HG02885 (cell line): ENCODE measurements around the gene MED12L.

Experiments
- ATAC-seq: cut with Tn5 transposase; IDR thresholded peaks from one replicate; pipeline ENCODE4 v1.9.1; 2021; ENCODE audit warnings: mild to moderate bottlenecking; ENCODE audit not compliant: unreplicated experiment, poor library complexity

Gene MED12L

DNA sequence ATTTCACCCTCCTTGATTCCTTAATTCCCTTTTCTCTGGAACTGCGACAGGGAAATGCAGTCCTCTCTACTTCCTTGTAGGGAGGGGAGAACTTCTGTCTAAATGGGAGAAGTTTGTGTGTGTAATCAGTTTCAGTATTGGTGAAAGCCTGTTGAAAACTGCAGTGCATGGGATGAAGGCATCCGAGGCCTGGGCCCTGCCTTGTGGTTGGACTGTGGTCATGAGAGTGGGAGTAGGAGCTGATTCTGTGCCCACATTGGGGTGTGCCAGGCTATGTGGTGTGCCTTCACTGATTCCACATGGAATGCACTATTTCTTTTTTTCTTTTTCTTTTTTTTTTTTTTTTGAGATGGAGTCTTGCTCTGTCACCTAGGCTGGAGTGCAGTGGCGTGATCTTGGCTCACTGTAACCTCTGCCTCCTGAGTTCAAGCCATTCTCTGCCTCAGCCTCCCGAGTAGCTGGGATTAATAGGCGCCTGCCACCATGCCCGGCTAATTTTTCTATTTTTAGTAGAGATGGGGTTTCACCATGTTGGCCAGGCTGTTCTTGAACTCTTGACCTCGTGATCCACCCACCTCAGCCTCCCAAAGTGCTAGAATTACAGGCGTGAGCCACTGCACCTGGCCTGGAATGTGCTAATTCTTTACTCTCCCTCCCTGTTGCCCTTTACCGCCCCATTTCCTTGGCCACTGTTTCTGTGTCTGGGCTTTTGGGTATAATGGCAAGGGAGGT, 84.7 kb downstream of the MED12L start:
- ATAC-seq: peak; percentile 43

DNA sequence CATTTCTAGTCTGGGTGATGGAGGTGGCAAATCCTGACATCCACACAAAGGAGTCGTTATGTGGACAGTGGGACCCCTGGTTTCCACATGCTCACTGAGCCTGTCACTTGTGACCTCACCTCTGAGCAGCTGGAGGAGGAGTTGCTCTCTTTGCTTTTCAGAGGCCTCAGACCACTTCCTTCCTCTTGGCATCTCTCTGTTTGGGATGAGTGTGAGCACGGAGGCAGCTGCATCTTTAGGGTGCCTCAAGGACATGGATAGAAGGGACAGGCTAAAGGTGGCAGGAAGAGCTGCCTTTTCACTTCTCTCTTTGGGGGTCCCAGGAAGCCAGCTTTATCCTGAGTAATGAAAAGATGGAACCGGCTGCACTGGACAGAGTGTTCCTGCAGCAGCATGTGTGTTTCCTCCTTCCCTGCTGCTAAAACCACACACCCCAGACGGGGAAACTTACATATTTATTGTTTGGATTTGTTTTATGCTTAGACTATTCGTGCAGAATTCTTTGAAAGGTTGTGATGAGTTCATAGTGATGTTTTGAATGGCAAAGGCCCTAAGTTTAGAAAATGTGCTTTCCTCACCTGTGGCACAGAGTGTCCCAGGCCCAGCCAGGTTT, 85.8 kb downstream of the MED12L start:
- peak; percentile 68 for ATAC-seq

DNA sequence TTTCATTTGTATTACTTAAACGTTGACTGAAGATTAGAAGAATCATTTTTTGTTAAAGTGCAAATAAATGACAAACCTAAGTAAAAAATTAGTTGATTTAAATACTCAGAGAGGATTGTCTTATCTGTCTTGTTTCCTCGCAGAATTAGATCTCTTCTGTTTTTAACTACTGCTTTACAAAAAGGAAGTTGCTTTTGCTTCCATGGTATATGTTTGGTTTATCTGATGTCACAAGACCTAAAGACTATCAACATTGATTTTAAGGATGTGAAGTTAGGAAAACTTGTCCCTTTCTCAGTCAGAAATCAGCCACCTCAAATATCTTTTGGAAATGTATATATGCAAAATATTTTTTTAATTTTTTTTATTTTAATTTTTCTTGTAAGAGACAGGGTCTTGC, 88.9 kb downstream of the MED12L start:
- ATAC-seq: no peak

DNA sequence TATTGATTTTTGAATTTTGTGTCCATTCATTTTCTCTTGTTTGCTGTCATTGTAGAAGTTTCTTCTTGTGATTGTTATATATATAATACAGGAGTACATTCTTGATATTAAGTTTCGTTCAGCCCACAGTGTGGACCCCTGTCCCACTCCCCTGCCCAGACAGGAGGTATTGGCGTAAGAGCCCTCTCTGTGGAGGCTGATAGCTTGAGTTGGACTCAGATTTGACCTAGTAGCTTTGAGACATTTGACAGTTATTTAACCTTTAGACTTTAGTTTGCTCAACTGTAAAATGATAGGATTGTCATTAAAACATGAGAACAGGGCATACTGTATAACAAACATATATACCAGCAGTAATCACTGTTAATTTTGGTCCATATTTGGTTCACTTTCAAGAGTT, 90.5 kb downstream of the MED12L start:
- ATAC-seq: no peak

DNA sequence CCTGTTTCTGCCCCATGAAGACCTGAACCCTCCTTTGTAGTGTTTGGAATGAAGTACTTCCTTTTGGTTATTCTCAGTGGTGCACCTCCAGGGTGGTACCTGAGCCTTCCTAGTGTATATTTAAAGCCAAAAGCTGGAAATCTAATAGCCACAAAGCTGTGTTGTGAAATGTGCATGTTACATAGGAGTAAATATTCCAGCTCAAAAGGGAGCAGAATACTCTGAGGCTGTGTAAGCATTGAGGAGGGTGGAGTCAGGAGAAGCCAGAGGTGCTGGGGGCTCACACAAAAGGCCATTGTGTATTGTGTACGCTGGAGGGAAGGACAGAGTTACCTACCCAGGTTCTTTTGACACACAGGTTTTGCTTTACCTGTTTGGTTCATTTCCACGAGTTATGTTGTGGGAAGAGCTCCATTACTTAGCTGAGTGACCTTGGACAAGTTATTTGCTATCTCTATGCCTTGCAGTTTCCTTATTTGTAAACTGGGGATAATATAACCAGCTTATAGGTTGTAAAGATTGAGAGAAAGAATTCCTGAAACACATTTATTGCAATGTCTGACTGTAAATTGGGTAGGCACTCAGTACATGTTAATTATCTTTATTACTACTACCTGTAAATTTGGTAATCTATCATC, 92.9 kb downstream of the MED12L start:
- no peak for ATAC-seq

DNA sequence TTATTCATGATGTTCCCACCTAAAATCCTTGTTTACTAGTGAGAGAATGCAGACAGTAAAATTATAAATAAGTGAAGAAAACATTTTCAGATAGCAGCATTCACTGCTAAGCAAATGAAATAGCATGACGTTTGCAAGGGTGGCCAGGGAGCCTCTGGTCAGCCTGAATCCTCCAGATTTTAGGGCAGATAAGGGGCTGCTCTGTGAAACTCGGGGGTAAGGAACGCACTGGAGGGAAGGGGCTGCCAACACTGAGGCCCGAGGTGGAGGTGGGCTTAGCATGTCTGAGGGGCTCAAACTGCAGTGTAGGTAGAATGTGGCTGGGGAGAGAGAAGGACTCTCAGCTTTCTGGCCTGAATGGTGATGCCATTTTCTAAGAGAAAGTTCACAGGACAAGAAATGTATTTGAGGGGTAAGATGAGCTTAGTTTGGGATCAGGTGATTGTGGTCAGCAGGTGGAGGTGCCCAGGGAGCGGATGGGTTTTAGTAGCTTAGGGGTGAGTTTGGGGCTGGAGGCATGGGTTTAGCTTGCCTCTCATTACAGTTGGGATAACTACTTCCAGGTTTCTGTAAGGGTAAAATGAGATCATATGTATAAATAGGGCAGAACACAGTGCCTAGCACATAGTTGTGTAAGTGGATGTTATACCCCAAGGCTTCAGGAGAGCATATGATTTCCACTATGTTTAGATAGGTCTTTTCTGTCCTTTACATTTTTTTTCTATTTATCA, 97.0 kb downstream of the MED12L start:
- no peak for ATAC-seq

DNA sequence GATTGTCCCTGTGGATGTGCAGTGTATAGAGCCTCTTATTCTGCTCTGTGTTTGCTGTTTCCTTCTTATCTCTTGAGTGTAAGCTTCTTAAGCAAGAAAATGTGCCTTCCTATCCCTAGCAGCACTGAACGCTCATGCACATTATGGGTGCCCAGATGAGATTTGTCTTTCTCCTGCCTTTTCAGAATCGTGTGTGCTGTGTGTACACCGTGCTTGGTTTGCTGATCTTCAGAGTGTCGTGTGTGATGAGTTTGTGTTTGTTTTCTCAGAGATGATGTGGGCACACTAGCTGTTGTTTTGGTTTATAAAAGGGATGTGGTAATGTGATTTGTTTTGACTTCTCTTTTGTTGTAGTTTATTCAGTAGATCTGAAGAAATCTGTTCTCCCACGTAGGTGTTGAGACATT, 97.8 kb downstream of the MED12L start:
- no peak for ATAC-seq

DNA sequence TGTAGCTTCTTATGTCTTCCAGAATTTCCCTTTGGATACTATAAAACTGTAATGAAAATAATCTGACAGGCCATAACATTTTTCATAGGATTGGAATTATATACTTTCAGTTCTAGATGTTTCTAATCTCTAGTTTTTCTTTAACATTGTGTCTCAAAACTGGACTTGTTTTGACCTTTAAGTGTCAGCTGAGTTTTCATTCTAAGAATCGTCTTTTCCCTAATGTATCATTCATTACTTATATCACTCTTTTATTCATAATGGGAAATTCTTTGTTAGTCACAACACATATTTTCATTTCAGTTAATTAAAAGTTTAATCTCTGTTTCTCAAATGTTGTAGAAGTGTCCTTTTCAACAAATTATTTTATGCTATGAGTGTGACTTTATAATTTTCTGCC, 105.6 kb downstream of the MED12L start:
- ATAC-seq: no peak

DNA sequence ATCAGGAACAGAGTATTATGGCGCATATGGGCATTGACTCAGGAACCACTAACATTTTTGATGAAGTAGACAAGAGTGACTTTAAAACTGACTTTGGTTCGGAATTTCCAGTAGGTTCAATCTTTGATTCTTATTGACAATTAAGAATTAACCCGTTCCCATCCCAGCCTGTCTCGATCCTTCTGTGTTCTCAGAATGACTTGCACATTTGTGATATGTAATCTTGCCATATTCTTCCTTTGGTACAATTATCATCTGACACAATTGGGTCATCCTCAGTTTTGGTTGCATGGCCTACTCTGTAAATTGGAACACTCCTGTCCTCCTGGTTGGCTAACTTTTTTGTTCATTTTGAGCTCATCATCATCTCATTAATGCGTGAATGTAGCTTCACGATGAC, 107.1 kb downstream of the MED12L start:
- ATAC-seq: no peak

DNA sequence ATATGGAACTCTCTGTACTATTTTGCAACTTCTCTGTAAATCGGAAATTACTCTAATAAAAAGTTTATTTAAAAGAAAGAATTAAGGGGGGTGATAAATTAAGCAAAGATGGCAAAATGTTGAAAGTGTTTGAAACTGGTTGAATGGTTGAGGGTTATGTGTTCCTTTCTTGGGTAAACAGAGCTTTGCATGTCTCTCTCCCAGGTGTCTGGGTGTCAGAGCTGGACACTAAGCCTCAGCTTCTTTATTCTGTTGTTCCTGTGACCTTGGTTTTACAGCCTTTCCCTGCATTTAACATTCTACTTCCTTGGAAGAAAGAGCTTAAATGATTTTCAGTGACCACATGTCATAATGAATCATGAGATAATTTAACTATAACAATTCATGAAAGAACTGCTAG, 110.4 kb downstream of the MED12L start:
- no peak for ATAC-seq

DNA sequence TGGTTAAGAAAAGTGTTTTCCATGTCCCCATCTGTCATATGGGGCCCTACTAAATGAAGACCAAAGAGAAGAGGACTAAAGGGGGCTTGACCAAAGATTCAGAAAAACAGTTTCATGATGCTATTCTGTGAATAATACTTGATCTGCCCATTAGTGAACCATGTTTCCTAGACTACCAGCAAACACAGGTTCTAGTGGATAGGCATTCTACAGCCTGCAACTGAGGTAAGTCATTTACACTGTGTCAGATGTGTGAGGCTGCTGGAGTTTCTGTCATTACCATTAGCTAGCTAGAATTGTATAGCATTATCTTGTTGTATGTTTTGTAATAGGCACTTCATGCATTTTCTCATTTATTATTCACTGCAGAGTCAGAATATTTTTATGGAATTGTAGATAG, 111.0 kb downstream of the MED12L start:
- ATAC-seq: no peak

DNA sequence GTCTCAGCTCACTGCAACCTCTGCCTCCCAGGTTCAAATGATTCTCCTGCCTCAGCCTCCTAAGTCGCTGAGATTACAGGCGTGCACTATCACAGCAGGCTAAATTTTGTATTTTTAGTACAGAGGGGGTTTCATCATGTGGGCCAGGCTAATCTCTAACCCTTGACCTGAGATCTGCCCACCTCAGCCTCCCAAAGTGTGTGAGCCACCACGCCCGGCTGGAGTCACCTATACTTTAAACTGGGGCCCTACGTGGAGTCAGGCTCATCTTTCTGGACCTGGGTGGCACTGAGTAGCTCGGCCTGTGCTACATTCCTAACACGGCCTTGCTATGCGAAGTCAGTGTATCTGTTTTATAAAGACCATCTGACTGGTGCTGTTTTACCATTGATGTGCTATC, 111.8 kb downstream of the MED12L start:
- ATAC-seq: no peak

DNA sequence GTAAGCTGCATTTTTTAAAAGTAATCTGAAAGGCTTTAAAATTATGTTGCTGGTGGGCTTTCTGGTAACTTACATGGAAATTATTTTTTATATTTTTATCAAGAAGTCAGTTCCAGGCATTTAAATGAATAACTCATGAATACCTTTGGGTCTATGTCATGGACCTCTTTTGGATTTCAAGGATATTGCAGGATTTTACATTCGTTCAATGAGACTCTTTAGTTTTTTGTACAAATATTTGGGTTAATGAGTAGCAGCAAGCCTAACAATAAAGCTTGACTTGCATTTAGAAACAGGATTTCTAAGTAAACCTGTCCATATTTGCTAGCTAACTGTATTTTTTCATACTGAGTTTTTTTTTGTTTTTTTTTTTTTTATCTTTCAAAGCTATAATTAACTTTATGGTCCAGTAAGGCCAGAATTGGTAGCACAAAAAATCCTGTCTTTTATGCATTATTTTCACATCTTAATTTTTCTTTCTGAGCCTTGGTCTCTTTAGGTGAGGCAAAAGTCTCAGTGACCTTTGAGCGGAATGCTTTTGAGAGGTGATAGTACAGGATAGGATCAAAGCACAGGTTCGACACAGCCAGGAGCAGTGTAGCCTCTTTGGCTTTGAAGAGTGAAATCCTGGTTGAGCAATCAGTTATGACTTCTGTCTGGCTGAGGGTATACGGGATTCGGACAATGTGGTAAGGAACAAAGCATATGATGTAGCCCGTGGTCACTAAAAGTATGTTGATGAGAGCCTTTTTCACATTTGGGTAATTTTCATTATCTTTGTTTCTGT, 112.7 kb downstream of the MED12L start:
- no peak for ATAC-seq

DNA sequence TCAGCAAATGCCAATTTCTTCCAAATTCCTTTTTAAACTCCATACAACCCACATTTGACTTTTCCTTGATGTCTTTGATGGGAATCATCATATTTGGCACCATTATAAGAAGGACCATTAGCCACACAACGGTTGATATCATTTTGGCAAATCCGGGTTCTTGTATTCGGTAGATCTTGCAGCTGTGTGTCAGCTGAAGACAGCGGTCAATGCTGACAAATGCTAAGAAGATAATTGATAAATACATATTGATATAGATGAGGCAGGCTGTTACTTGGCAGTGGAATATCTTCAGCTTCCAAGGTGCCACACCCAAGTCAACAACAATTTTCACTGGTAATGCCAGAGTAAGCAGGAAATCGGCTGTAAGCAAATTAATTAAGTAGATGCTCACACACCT, 113.4 kb downstream of the MED12L start:
- no peak for ATAC-seq

DNA sequence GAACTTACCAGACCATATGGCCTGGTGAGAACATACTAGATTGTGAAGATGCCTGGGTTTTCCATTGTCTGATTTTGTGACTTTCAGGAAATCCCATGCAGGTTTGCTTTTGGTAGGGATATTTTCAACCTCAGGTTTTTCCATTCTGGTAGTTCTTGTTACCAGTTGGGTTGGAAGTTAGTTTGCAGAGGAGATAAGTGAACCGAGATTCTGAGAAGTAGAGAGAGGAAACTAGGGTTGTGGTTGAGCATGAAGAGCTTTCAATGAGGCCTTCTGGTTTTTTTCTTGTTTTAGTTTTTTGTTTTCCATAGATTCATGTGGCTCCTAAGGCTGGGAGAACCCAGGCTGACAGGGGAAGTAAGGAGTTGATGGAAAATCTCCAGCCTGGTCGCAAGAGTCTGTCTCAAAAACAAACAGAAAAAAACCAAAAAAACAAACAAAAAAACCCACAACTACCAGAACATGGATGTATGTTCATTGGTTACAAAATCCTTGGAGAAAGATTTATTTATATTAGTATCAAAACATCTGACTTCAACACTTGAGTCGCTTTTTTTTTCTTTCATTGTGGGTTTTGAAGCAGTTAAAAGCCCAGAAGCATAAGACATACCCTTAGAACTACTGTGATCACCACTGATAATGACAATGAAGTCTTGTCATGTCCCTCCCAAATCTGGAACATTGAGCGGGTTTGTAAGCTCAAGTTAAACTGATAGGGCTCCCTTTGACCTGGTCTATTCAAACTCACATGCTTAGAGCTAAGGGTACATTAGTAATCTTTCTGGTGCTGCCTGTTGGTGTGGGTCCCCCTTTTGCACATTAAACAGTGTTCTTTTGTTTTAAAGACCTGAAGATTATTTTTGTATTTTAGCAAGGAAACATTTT, 114.3 kb downstream of the MED12L start:
- ATAC-seq: no peak

DNA sequence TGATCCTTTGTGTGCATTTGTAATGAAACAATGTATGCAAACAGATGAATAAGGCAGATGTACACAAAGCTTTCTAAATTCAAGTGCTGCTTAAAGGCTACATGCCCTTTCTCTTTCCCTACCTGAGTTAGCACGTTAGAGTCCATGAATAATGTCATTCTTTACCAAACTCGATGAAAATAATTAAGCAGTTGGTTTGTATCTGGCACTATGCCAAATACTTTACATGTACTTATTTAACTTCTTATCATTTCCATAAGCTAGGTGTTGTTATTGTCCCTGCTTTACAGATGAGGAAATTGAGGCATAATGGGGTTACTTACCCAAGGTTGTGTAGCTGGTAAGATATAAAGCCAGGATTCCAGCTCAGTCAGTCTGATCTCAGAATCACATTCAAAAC, 115.1 kb downstream of the MED12L start:
- ATAC-seq: no peak

DNA sequence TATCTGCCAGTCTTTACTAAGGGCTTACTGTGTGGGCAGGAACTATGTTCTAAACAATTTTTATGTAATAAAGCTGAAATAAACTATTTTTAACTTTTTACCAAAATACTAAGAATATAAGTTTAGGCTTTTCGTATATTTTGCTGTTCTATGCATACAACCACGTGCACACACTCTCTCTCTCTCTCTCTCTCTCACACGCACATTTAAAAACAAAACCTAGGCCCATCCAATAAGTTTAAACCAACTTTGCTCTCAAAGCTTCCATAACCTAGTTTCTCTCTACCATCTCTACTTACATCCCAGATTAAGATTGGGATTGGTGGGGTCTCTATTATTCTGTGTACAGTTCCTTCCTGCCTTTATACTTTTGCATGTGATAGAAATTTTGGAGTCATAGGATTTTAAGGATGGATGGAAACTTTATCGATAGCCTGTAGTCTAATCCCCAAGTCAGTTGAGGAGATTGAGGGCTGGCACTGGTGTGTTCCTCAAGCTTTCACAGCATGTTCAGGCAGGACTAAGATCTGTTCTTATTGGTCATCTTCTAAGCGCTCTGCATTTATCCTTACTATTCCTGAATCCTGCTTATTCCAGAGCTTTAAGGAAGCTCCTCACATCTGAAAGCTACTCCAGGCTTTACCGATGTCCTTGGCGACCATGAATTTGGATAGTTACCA, 115.7 kb downstream of the MED12L start:
- no peak for ATAC-seq

DNA sequence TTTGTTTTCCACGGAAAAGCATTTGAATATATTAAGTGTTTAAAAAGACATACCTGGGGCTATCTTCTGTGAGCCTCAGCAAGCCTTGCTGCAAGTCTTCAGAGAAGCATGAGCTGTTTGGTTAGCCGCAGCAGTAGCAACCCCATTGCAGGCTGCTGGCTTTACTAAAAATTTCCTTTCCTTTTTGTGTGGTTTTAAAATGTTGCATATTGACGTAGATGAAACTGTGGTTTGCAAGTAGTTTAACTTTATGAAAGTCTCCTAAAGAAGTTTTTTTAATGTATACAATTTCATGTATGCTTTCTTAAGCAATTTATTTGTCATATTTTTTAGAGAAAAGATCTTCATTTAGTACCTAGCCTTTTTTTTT, 117.6 kb downstream of the MED12L start, which contains the start of gene GPR171:
TSS of gene GPR171 (minus strand) at position 166 of the 370 bp plus-strand sequence. CDS start 3,830 bp downstream, outside the sequence.
- ATAC-seq: peak; percentile 97
